OCI-LY7 (cell line): Measurements from ENCODE around the gene NFATC3. TPM values are rescaled to one million over a fixed set of nuclear protein-coding genes. Genes with fewer than 3 reads are reported as not detected.

ENCODE experiments used
- BruUV-seq: library from RNA; stranded (reverse); fragments of 400-500 nt; replicated peaks from 2 replicates; lab custom pipeline; 2021; lab: Mats Ljungman, UMichigan
- CTCF ChIA-PET: fragments of 300-600 bp; sonication (Branson Sonifier 250); formaldehyde crosslinking; loops from one replicate; lab custom pipeline; 2022; ENCODE audit warnings: antibody characterized with exemption; ENCODE audit not compliant: unreplicated experiment; lab: Charles Lee
- POLR2A ChIA-PET: fragments of 300-600 bp; sonication (Branson Sonifier 250); formaldehyde crosslinking; loops from one replicate; lab custom pipeline; 2022; ENCODE audit warnings: antibody characterized with exemption; lab: Charles Lee
- DNase-seq: peaks from one replicate; pipeline ENCODE4 v3.0.0-alpha.2; 2015; ENCODE audit warnings: low spot score
- H2AFZ ChIP-seq: fragments of 200-600 bp; sonication (generic), shearing (Covaris generic); 2 replicates; pipeline ENCODE4 v1.6.1; 2014; ENCODE audit warnings: mild to moderate bottlenecking, antibody characterized with exemption, low read length, moderate library complexity
- H3K27ac ChIP-seq: fragments of 200-600 bp; sonication (generic); 2 replicates; pipeline ENCODE4 v1.5.1; 2014; ENCODE audit warnings: mixed run types, low read depth, mild to moderate bottlenecking, moderate library complexity, low read length, inconsistent platforms; ENCODE audit not compliant: poor library complexity, severe bottlenecking
- H3K36me3 ChIP-seq: fragments of 200-600 bp; sonication (generic); 2 replicates; pipeline ENCODE4 v1.6.1; 2014; ENCODE audit warnings: mild to moderate bottlenecking, antibody characterized with exemption, low read length, moderate library complexity, mixed read lengths; ENCODE audit not compliant: insufficient read depth
- H3K4me1 ChIP-seq: fragments of 200-600 bp; sonication (generic); 2 replicates; pipeline ENCODE4 v1.5.1; 2014; ENCODE audit warnings: mild to moderate bottlenecking, low read length; ENCODE audit not compliant: insufficient read depth, poor library complexity, severe bottlenecking
- H3K4me2 ChIP-seq: fragments of 200-600 bp; sonication (generic); 2 replicates; pipeline ENCODE4 v1.6.1; 2014; ENCODE audit warnings: mild to moderate bottlenecking, low read length
- H3K4me3 ChIP-seq: fragments of 200-600 bp; sonication (generic); 2 replicates; pipeline ENCODE4 v1.5.1; 2014; ENCODE audit warnings: mild to moderate bottlenecking, low read depth, low read length; ENCODE audit not compliant: poor library complexity, severe bottlenecking
- H3K79me2 ChIP-seq: fragments of 200-600 bp; sonication (generic); 2 replicates; pipeline ENCODE4 v1.6.1; 2016; ENCODE audit warnings: low read depth, mild to moderate bottlenecking, low read length, moderate library complexity, mixed read lengths; ENCODE audit not compliant: insufficient read depth
- H3K9me2 ChIP-seq: fragments of 200-600 bp; sonication (generic); 2 replicates; pipeline ENCODE4 v1.6.1; 2016; ENCODE audit warnings: mild to moderate bottlenecking, low read length, mixed read lengths; ENCODE audit not compliant: insufficient read depth
- H3K9me3 ChIP-seq: fragments of 200-600 bp; sonication (generic); 2 replicates; pipeline ENCODE4 v1.6.1; 2014; ENCODE audit warnings: mild to moderate bottlenecking, mixed run types, low read length, mixed read lengths
- H4K20me1 ChIP-seq: fragments of 200-600 bp; sonication (generic); 2 replicates; pipeline ENCODE4 v1.6.1; 2014; ENCODE audit warnings: mild to moderate bottlenecking, antibody characterized with exemption, low read length, moderate library complexity, mixed read lengths; ENCODE audit not compliant: insufficient read depth
- EZH2phosphoT487 ChIP-seq: fragments of 200-600 bp; sonication (generic); IDR thresholded peaks from 2 replicates; pipeline ENCODE4 v1.6.1; 2018; ENCODE audit warnings: low read depth, borderline replicate concordance, mild to moderate bottlenecking, mixed run types, antibody characterized with exemption, low read length, moderate library complexity, mixed read lengths
- intact Hi-C: fragments of 100-400 bp; cut with micrococcal nuclease; formaldehyde crosslinking; loops from one replicate; pipeline ENCODE4 v1.10.0; 2022; ENCODE audit not compliant: unreplicated experiment
- total RNA-seq, 2 experiments: library from RNA; depleted of rRNA in 1 of 2; stranded (reverse); fragments of >200 nt in 1 of 2; shearing (Covaris generic) in 1 of 2; gene quantifications; 2 replicates each; pipeline ENCODE4 v1.2.3, GENCODE V29; 2014 to 2022
- TF ChIP-seq, protein P1 (sequence below): fragments of 200-600 bp; sonication (generic); conservative IDR thresholded peaks from 2 replicates; pipeline ENCODE4 v1.5.1; 2014; ENCODE audit warnings: mild to moderate bottlenecking, antibody characterized with exemption, low read length, moderate library complexity, mixed read lengths

Gene NFATC3
- total RNA-seq, 2 experiments from 2014 or later = 73.4 to 76.0 TPM

DNA sequence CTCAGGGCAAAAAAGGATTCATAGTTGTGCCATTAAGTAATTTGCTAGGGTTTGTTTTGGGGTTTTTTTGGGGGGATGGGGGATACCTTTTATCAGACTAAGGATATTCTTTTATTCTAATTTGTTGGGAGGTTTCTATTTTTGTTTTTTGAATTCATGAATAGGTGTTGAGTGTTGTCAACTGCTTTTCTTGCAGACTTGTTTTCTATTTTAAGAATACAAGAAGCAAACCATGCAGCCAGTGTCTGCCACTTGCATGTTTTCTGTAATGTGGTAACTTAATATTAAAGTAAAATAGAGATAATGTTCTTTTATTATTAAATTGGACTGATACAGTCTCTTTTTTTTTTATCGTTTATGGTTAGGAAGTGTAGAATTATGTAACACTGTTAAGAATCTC, 49.5 kb downstream of the NFATC3 start:
- no peak overlapping the region for H3K4me3 ChIP-seq
- H2AFZ ChIP-seq = no peak overlapping the region
- no peaks in the 10 kb centered on the region for H3K9me3 ChIP-seq
- H3K27ac ChIP-seq = no peak overlapping the region
- TF ChIP-seq EZH2phosphoT487 = no peak
- TF ChIP-seq, protein P1, sequence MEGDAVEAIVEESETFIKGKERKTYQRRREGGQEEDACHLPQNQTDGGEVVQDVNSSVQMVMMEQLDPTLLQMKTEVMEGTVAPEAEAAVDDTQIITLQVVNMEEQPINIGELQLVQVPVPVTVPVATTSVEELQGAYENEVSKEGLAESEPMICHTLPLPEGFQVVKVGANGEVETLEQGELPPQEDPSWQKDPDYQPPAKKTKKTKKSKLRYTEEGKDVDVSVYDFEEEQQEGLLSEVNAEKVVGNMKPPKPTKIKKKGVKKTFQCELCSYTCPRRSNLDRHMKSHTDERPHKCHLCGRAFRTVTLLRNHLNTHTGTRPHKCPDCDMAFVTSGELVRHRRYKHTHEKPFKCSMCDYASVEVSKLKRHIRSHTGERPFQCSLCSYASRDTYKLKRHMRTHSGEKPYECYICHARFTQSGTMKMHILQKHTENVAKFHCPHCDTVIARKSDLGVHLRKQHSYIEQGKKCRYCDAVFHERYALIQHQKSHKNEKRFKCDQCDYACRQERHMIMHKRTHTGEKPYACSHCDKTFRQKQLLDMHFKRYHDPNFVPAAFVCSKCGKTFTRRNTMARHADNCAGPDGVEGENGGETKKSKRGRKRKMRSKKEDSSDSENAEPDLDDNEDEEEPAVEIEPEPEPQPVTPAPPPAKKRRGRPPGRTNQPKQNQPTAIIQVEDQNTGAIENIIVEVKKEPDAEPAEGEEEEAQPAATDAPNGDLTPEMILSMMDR = no peak
- intact Hi-C loops = no loop called here
- no peak for DNase-seq
- CTCF ChIA-PET = no interaction called here
- no peak overlapping the region for H3K4me2 ChIP-seq
- no TSS peak for BruUV-seq
- peaks cover 11% of the 10 kb centered on the region for H4K20me1 ChIP-seq
- H3K4me1 ChIP-seq = peaks cover 11% of the 10 kb centered on the region
- peaks cover 65% of the 10 kb centered on the region for H3K36me3 ChIP-seq
- POLR2A ChIA-PET = no interaction called here
- H3K9me2 ChIP-seq = no peaks in the 10 kb centered on the region
- peaks cover 75% of the 10 kb centered on the region for H3K79me2 ChIP-seq

- ChIA-PET CTCF (no interaction called here), POLR2A (interaction anchor here (0.6 to 1.1 kb wide), 2 partner anchors 30 to 68 kb away, joined by 3 to 5 read pairs; no protein-coding TSS in a partner anchor)
- H3K4me3 ChIP-seq = no peak overlapping the region
- H3K9me3 ChIP-seq = no peaks in the 10 kb centered on the region
- peaks cover 72% of the 10 kb centered on the region for H3K79me2 ChIP-seq
- H2AFZ ChIP-seq = no peak overlapping the region
- intact Hi-C loops = no loop called here
- peaks cover 69% of the 10 kb centered on the region for H3K36me3 ChIP-seq
- TF ChIP-seq, protein P1 = no peak
- no peak for TF ChIP-seq EZH2phosphoT487
- H4K20me1 ChIP-seq = 0 out of 2 replicates have a peak, but pooled peaks cover 3% of the 10 kb centered on the region
- H3K27ac ChIP-seq = no peak overlapping the region
- no peak for DNase-seq
- no TSS peak for BruUV-seq
- H3K9me2 ChIP-seq = no peaks in the 10 kb centered on the region
- peaks cover 5% of the 10 kb centered on the region for H3K4me1 ChIP-seq
- no peak overlapping the region for H3K4me2 ChIP-seq
These were observed 51.3 kb downstream of the NFATC3 start for GRCh38 chr16:68136515-68136914.

DNA sequence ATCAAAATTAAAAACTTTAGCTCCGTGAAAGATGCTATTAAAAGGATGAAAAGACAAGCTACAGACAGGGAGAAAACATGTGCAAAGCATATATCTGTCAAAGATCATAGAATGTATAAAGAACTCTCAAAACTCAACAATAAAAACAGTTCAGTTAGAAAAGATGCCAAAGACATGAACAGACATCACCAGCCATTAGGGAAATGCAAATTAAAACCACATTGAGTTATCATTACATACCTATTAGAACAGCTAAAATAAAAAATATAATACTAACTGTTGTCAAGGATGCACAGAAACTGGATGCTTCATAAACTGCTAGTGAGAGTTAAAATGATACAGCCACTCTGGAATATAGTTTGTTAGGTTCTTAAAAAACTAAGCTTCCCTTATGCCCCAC, 58.8 kb downstream of the NFATC3 start:
- no peak overlapping the region for H3K4me3 ChIP-seq
- H3K27ac ChIP-seq = no peak overlapping the region
- intact Hi-C loops = no loop called here
- DNase-seq = no peak
- H3K9me2 ChIP-seq = no peaks in the 10 kb centered on the region
- H2AFZ ChIP-seq = no peak overlapping the region
- ChIA-PET POLR2A (interaction anchor here (0.6 to 0.9 kb wide), 3 partner anchors 16 to 75 kb away, joined by 3 to 4 read pairs (median 3); no protein-coding TSS in a partner anchor), CTCF (no interaction called here)
- TF ChIP-seq EZH2phosphoT487 = no peak
- TF ChIP-seq, protein P1 = no peak
- no peaks in the 10 kb centered on the region for H3K9me3 ChIP-seq
- peaks cover 55% of the 10 kb centered on the region for H3K36me3 ChIP-seq
- H3K4me2 ChIP-seq = no peak overlapping the region
- 0 out of 2 replicates have a peak, but pooled peaks cover 3% of the 10 kb centered on the region for H4K20me1 ChIP-seq
- no TSS peak for BruUV-seq
- no peaks in the 10 kb centered on the region for H3K4me1 ChIP-seq
- peaks cover 58% of the 10 kb centered on the region for H3K79me2 ChIP-seq
